GM12872 (cell line): ENCODE data around the gene RP9.

Experiments used
- TF ChIP-seq, protein P1 (sequence below): IDR thresholded peaks from 3 replicates; pipeline ENCODE4 v1.5.1; 2011; ENCODE audit warnings: low read depth, mild to moderate bottlenecking, low read length, moderate library complexity; ENCODE audit not compliant: insufficient read depth

RP9 gene

DNA sequence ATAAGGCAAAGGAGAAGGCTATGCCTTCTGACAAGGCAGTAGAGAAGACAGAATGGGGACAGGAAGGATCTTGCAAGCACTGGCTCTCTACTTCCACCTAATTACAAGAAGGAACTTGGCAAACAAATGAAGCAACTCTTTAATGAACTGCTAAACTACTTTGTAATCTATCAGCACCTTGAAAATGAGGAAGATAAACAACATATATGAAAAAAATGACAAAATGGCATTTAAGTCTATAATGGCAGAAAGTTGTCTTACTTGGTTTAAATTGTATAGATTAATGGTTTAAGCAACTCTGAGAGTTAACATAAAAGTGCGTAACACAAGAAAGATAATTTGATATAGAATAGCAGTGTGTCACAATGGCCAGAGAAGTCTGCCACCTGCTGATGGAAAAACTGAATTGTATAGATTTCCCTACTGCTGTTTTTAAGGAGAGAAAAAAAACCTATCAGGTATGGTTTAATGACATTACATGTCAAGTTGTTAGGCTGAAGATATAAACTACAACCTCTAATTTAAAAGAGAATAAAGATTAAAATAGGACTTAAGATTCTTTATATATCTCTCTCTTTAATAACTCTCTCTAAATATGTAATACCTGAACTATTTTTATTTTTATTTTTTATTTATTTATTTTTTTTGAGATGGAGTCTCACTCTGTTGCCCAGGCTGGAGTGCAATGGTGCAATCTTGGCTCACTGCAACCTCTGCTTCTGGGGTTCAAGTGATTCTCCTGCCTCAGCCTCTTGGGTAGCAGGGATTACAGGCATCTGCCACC is 58.5 kb downstream of the RP9 start:
- TF ChIP-seq, protein P1, sequence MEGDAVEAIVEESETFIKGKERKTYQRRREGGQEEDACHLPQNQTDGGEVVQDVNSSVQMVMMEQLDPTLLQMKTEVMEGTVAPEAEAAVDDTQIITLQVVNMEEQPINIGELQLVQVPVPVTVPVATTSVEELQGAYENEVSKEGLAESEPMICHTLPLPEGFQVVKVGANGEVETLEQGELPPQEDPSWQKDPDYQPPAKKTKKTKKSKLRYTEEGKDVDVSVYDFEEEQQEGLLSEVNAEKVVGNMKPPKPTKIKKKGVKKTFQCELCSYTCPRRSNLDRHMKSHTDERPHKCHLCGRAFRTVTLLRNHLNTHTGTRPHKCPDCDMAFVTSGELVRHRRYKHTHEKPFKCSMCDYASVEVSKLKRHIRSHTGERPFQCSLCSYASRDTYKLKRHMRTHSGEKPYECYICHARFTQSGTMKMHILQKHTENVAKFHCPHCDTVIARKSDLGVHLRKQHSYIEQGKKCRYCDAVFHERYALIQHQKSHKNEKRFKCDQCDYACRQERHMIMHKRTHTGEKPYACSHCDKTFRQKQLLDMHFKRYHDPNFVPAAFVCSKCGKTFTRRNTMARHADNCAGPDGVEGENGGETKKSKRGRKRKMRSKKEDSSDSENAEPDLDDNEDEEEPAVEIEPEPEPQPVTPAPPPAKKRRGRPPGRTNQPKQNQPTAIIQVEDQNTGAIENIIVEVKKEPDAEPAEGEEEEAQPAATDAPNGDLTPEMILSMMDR = peak; percentile 52

DNA sequence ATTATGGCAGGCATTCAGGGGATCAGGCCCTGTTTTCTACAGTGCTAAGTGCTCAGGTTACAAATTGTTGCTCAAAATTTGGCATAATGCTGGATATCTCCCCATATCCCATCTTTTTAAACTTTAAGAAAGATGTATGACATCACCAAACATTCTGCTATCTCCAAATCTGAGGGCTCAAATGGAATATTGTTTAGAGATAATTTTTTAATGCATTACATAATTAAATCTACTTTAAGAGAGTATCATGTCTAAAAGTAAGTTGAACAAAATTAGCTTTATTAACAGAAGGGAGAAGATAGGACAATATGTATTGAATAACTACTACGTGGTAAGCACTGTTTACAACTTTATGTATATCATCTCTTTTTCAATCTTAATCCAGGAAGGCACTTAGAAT is 60.5 kb downstream of the RP9 start:
- TF ChIP-seq, protein P1 = no peak

DNA sequence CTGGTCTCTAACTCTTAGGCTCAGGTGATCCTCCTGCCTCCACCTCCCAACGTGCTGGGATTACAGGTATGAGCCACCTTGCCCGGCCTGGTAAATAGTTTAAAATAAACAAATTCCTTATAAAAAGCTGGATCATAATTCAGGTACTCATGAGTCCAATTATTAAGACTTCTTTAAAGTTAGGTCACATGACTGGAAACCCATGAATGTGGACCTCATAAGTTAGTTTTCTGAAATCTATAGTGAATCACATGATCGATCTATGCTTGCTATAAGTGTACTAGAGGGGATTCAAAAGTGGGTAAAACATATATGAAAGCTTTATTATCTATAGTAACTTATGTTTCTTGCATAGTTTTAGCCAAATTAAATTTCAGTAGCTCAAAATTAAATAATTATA is 60.9 kb downstream of the RP9 start:
- TF ChIP-seq, protein P1 = no peak

DNA sequence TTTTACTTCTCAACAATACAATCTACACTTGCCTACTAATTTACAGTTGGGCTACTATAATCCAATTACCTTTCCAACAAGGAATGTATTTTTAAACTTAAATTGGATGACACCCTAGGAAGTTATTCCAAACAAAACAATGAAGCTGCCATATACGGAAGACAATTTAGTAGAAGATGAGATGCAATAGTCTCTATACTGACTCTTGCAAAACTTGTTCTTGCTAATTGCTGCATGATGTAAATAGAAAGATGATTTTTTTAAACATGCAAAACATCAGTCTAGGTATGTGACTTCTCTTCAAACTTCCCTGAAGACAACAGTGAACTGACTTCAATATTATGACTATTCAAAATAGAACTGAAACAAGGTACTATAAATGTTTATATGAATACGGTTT is 64.2 kb downstream of the RP9 start:
- TF ChIP-seq, protein P1 = no peak
